Keratinocyte (primary cell): Measurements from ENCODE around the gene GRIN3B. TPM values are rescaled to one million over a fixed set of nuclear protein-coding genes. Genes with fewer than 3 reads are reported as not detected.
A peak's percentile ranks its signal among the peaks of the same experiment; 100 is the strongest.

ENCODE experiments used
- DNase-seq: peaks from one replicate; pipeline ENCODE4 v3.0.0-alpha.2; 2011; ENCODE audit warnings: low read depth, missing footprints, low spot score
- FAIRE-seq: peaks from 2 replicates; lab custom pipeline; 2011; peaks lifted over from hg19 to GRCh38; lab: Jason Lieb, UNC
- H2AFZ ChIP-seq: 2 replicates; pipeline ENCODE4 v1.6.0; 2012; ENCODE audit warnings: low read length, control low read depth, inconsistent platforms; ENCODE audit not compliant: control insufficient read depth
- H3K27ac ChIP-seq: 2 replicates; pipeline ENCODE4 v1.5.1; 2011; ENCODE audit warnings: low read length; ENCODE audit not compliant: control insufficient read depth, insufficient read depth
- H3K27me3 ChIP-seq: 3 replicates; pipeline ENCODE4 v1.6.0; 2011; ENCODE audit warnings: low read length; ENCODE audit not compliant: control insufficient read depth, insufficient read depth; ENCODE audit errors: extremely low read depth
- H3K36me3 ChIP-seq, 2 experiments: 2 replicates in 1 of 2; 3 replicates in 1 of 2; pipeline ENCODE4 v1.5.1; 2011; ENCODE audit warnings: low read length in 2 of 2, mild to moderate bottlenecking in 1 of 2; ENCODE audit not compliant: control insufficient read depth in 2 of 2, insufficient read depth in 2 of 2; ENCODE audit errors: extremely low read depth in 1 of 2
- H3K4me1 ChIP-seq: 3 replicates; pipeline ENCODE4 v1.5.1; 2011; ENCODE audit warnings: low read length; ENCODE audit not compliant: control insufficient read depth, insufficient read depth; ENCODE audit errors: extremely low read depth
- H3K4me2 ChIP-seq: 3 replicates; pipeline ENCODE4 v1.6.0; 2011; ENCODE audit warnings: low read depth, low read length; ENCODE audit not compliant: control insufficient read depth, insufficient read depth; ENCODE audit errors: extremely low read depth
- H3K4me3 ChIP-seq, 3 experiments: fragments of 200-600 bp in 1 of 3; sonication (generic) in 1 of 3; 2 replicates in 2 of 3; 3 replicates in 1 of 3; pipeline ENCODE4 v1.5.1; 2011 to 2016; ENCODE audit warnings: low read length in 3 of 3, mild to moderate bottlenecking in 3 of 3, control low read depth in 2 of 3, inconsistent platforms in 1 of 3, low read depth in 1 of 3, mixed read lengths in 1 of 3, mixed run types in 1 of 3, moderate library complexity in 1 of 3; ENCODE audit not compliant: control insufficient read depth in 2 of 3, insufficient read depth in 2 of 3; ENCODE audit errors: extremely low read depth in 1 of 3
- H3K79me2 ChIP-seq: 2 replicates; pipeline ENCODE4 v1.6.0; 2012; ENCODE audit warnings: low read length; ENCODE audit not compliant: control insufficient read depth, insufficient read depth
- H3K9ac ChIP-seq: 3 replicates; pipeline ENCODE4 v1.6.0; 2011; ENCODE audit warnings: low read length; ENCODE audit not compliant: control insufficient read depth, insufficient read depth; ENCODE audit errors: extremely low read depth
- H3K9me1 ChIP-seq: 3 replicates; pipeline ENCODE4 v1.6.0; 2011; ENCODE audit warnings: low read length; ENCODE audit not compliant: control insufficient read depth, insufficient read depth; ENCODE audit errors: extremely low read depth
- H3K9me3 ChIP-seq: 2 replicates; pipeline ENCODE4 v1.5.1; 2012; ENCODE audit warnings: low read depth, low read length; ENCODE audit not compliant: control insufficient read depth
- H4K20me1 ChIP-seq: 3 replicates; pipeline ENCODE4 v1.6.0; 2011; ENCODE audit warnings: low read length; ENCODE audit not compliant: control insufficient read depth, insufficient read depth; ENCODE audit errors: extremely low read depth
- CTCF ChIP-seq, 3 experiments: IDR thresholded peaks in 1 of 3; conservative IDR thresholded peaks in 1 of 3; optimal IDR thresholded peaks in 1 of 3; 2 replicates in 2 of 3; 3 replicates in 1 of 3; pipeline versions ENCODE3 to v1.5.1; 2011; ENCODE audit warnings: low read length in 3 of 3, mild to moderate bottlenecking in 3 of 3, moderate library complexity in 2 of 3, control low read depth in 1 of 3, inconsistent platforms in 1 of 3; ENCODE audit not compliant: insufficient read depth in 2 of 3; ENCODE audit errors: extremely low read depth in 1 of 3
- EZH2 ChIP-seq: IDR thresholded peaks from one replicate; pipeline ENCODE4 v1.6.1; 2012; ENCODE audit warnings: inconsistent platforms, mild to moderate bottlenecking, low read length, moderate library complexity
- dilution Hi-C: fragments of 300-500 bp; cut with MboI; formaldehyde crosslinking; loops from one replicate; pipeline ENCODE4 v1.7.0; 2020; ENCODE audit warnings: low sequenced_read_pairs; ENCODE audit not compliant: extremely low pct_ligation_motif_present
- polyA plus RNA-seq, 5 experiments: library from polyadenylated mRNA; depleted of rRNA in 3 of 5; stranded (reverse) in 3 of 5; stranded (forward) in 1 of 5; unstranded in 1 of 5; fragments of >200 nt; gene quantifications; 1 replicate in 1 of 5; 2 replicates in 3 of 5; 3 replicates in 1 of 5; pipeline versions ENCODE4 v1.2.1 to v1.2.3, GENCODE V29; 2011 to 2012; ENCODE audit warnings: missing spikeins in 2 of 5, low read depth in 1 of 5, low replicate concordance in 1 of 5

The GRIN3B gene
- polyA plus RNA-seq, 1 donor (not counting 4 experiments of a cell fraction or from before 2014, with no cell fraction given): 0.20 TPM

GRCh38 chr19:988510-988909 lies 11.7 kb upstream of the GRIN3B start:
- Histone ChIP-seq H3K9ac (no peak overlapping the region), H3K27ac (no peak overlapping the region), H3K9me1 (no peaks in the 10 kb centered on the region), H4K20me1 (no peaks in the 10 kb centered on the region), H3K36me3 (peaks cover 20% of the 10 kb centered on the region in 2 experiments), H3K4me3 (no peak overlapping the region), H3K4me2 (no peak overlapping the region), H3K4me1 (peaks cover 13% of the 10 kb centered on the region), H3K9me3 (no peaks in the 10 kb centered on the region), H3K27me3 (no peaks in the 10 kb centered on the region), H2AFZ (no peak overlapping the region), H3K79me2 (peaks cover 14% of the 10 kb centered on the region)
- DNase-seq (no peak), FAIRE-seq (no peak)
- dilution Hi-C loops: no loop called here
- TF ChIP-seq CTCF (optimal IDR thresholded peaks at IDR 0.05 in 1 of 3, IDR thresholded peaks at IDR 0.05 in 1 of 3, conservative IDR thresholded peaks at IDR 0.05 in 1 of 3; ENCODE audit: extremely low read depth in 1 of 3, insufficient read depth in 2 of 3, low read length in 3 of 3) (no peak), EZH2 (no peak)

GRCh38 chr19:989381-990081 lies 10.7 kb upstream of the GRIN3B start:
- H3K9me1 ChIP-seq: no peaks in the 10 kb centered on the region
- no peak overlapping the region for H3K4me2 ChIP-seq
- no peaks in the 10 kb centered on the region for H3K27me3 ChIP-seq
- no peaks in the 10 kb centered on the region for H3K9me3 ChIP-seq
- peaks cover 7% of the 10 kb centered on the region for H3K4me1 ChIP-seq
- no peak overlapping the region for H3K9ac ChIP-seq
- peak; percentile 13 to 48 (median 30) for TF ChIP-seq CTCF (optimal IDR thresholded peaks at IDR 0.05 in 1 of 3, IDR thresholded peaks at IDR 0.05 in 1 of 3, conservative IDR thresholded peaks at IDR 0.05 in 1 of 3; ENCODE audit: extremely low read depth in 1 of 3, insufficient read depth in 2 of 3, low read length in 3 of 3)
- no peak for TF ChIP-seq EZH2
- no peak overlapping the region for H2AFZ ChIP-seq
- H3K4me3 ChIP-seq: no peak overlapping the region
- no peaks in the 10 kb centered on the region for H4K20me1 ChIP-seq
- peaks cover 10% of the 10 kb centered on the region for H3K79me2 ChIP-seq
- dilution Hi-C loops: no loop called here
- FAIRE-seq: no peak
- DNase-seq: no peak
- H3K27ac ChIP-seq: no peak overlapping the region
- peaks cover 22 to 24% of the 10 kb centered on the region in 2 experiments for H3K36me3 ChIP-seq
